Measurements from ENCODE around the gene RARRES1.

Gene RARRES1, protein sequence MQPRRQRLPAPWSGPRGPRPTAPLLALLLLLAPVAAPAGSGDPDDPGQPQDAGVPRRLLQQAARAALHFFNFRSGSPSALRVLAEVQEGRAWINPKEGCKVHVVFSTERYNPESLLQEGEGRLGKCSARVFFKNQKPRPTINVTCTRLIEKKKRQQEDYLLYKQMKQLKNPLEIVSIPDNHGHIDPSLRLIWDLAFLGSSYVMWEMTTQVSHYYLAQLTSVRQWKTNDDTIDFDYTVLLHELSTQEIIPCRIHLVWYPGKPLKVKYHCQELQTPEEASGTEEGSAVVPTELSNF

DNA sequence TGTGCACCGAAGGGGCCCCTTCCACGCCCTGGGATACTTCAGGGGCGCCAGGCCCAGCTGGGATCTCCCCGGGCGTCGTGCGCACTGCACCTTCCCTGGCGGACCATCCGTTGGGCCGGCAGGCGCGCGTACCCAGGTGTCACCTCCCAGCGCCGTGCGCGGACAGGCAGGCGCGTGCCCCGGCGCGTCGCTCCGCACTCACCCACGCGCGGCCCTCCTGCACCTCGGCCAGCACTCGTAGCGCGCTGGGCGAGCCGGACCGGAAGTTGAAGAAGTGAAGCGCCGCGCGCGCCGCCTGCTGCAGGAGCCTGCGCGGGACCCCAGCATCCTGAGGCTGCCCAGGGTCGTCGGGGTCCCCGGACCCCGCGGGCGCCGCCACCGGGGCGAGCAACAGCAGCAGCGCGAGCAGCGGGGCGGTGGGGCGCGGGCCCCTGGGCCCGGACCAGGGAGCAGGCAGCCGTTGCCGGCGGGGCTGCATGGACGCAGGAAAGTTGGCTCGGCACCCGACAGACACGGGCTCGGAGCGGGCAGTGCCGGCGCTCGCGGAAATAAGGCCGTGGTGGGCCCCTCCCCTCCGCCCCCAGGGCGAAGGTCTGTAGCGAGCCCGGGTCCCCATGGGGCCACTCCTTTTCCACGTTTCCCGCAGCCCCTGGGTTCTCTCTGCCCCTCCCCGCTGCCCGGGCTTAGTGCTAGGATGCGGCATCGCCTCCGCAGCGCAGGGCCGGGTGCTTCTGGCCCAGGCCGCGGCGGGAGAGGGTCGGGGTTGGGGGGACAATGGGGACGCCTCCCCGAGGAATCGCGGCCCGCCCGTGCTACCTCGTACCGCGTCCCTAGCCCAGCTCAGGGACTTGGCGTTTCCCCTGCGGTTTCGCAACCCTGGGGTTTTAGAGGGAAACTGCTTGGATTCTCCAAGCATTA is at the start of gene RARRES1:
Gene RARRES1 (minus strand): TSS at position 520 of the 918 bp plus-strand sequence. CDS start 42 bp downstream, at position 478.
- DNase-seq (ENCODE audit: low read depth): no peak

DNA sequence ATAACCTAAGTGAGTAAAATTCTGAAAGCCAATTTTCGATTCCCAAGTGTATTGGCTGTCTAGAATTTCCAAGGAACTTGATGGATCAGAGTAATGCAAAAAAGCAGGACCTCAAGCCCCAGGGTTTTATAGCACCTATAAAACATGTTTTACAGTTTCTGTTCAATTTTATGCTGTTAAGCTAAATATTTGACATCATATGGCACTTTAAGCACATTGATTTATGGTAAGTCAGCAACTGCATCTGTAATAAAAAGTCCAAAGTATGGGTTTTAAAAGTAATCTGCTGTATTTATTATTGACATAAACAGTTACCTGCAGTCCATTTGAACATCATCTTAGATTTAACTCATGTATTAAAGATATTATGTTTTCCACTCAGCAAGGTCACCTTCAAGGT is 49.6 kb upstream of the RARRES1 start:
- no peak for DNase-seq (ENCODE audit: low read depth)

DNA sequence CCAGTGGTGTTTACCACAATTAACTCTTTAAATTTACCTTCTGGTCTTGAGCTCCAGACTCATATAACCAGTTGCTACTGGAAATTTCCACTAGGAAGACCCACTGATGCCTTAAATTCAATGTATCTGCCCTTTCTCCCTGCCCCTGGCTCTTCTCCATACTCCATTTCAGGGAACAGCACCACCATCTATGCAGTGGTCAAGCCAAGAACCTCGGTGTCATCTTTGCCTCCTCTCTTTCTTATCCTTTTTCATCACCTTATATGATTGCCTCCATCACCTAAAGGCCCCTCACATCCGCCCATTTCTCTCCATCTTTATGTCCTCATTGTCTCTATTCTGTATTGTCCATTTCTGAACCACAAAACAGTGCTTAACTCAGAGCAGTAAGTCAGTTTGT is 48.9 kb upstream of the RARRES1 start:
- no peak for DNase-seq (ENCODE audit: low read depth)

DNA sequence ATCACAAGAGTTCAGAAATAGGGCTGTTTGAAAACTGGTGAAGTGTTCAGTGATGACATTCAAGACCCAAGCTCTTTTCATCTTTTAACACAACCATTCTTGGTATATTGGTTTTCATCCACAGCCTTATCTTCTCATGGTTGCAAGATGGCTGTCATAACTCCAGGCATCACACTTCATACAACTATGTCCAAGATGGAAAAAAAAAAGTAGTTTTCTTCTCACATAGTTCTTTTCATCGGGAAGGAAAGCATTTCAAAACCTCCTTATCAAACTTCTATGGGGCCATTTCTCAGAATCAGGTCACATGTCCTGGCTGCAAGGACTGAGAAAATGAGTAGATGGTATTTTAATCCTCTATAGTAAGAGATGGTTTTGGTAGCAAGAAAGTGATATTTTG is 48.5 kb upstream of the RARRES1 start:
- no peak for DNase-seq (ENCODE audit: low read depth)

DNA sequence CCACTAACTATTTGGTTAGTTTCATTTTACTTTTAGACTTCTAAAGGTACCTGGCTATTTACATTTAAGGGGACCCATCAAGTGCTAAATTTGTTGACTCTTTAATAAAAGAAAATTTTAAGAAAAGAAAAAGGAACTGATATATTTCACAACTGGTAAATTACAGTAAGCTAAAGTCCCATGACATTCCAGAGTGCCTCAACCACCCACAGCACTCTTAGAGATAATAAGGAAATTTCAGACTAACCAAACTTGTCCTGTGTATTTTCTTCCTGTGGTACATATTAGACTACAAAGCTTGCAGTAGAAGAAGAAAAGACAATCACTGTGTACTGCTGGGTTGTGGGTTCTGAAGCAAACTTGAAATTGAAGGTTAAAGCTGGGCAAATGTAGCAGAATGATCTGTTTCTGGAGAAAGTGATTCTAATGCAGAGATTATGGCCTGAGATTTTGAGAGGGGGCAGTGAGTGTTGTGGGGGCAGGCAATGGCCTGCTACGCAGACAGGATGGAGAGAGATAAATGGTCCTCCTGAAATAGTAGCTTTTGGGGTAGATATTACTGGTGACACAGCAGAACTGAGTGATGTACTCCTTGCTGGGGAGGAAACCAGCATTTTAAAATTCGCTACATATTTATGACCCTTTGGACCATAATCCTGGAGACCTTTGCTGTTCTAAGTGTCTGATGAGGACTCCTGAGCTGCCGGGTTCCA is 45.1 kb upstream of the RARRES1 start:
- DNase-seq (ENCODE audit: low read depth): no peak

DNA sequence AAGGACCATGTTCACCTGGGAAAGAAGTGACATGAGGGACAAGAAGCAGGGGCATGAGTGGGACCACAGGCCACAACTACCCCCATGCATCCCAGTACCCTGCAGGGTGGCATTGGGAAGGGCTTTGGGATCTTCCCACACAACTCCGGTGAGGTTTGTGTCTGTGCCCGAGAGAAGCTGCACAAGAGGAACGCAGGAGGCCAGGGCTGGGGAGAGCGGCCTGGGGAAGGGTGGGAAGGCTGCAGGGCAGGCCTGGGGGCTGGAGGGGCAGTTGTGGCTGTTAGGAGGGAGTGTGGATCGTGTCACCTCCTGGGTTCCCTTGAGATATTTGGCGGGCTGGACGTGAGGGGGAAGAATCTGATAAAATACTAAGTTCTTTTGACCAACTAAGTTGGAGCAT is 44.3 kb upstream of the RARRES1 start:
- no peak for DNase-seq (ENCODE audit: low read depth)

DNA sequence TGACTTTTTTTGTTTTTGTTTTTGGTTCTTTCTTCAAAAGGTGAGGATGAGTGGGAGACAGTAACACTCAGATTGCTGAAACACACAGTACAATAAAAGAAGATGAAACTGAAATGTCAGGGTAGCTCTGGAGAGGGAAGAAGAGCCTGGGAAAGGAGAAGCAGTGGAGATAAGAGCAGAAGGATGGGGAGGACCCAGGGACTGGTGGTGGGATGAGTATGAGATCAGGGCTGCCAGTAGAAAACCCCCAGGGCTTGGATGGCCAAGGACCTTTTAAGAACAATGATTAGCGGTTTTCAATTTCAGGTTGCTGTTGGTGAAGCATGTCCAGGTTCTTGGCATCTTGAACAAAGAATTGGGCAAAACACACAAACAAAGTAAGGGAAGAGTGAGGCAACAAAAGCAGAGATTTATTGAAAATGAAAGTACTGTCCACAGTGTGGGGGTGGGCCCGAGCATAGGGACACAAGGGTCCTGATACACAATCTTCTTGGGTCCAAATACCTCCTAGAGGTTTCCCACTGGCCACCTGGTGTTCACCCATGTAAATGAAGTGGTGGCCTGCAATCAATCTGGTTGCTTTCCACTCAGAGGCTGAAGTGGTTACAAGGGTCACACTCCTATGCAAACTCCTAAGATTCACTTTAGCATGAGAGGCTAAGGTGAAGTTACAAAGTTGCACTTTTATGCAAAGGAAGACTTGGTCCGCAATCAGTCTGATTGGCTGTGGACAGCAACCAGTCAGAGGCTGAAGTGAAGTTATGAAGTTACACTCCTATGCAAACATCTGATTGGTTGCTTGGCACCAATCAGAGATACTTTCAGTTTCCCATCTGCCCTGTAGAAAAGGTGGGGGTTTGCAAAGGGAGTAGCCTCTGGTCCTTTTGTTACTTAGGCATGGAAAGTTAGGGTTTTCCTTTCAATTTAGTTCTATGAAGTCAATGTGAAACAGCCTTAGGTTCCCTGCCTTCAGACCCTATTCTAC is 43.5 kb upstream of the RARRES1 start:
- no peak for DNase-seq (ENCODE audit: low read depth)

DNA sequence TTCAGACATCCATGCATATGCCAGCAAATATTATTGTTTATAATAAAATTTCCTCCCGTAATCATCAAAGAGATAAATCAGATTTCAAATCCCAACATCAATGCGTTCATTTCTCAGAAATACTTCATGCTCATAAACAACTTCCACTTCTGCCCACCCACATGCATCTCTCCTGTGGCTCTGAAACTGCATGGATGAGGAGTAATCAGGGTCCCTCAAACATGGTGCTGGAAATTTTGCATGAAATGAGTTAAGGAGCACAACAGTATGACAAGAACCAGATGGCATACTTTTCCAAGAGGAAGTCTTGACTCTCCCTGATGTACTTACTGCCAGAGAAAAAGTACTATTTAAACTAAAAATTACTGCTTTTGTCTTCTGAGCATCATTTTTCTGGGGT is 42.7 kb upstream of the RARRES1 start:
- no peak for DNase-seq (ENCODE audit: low read depth)

DNA sequence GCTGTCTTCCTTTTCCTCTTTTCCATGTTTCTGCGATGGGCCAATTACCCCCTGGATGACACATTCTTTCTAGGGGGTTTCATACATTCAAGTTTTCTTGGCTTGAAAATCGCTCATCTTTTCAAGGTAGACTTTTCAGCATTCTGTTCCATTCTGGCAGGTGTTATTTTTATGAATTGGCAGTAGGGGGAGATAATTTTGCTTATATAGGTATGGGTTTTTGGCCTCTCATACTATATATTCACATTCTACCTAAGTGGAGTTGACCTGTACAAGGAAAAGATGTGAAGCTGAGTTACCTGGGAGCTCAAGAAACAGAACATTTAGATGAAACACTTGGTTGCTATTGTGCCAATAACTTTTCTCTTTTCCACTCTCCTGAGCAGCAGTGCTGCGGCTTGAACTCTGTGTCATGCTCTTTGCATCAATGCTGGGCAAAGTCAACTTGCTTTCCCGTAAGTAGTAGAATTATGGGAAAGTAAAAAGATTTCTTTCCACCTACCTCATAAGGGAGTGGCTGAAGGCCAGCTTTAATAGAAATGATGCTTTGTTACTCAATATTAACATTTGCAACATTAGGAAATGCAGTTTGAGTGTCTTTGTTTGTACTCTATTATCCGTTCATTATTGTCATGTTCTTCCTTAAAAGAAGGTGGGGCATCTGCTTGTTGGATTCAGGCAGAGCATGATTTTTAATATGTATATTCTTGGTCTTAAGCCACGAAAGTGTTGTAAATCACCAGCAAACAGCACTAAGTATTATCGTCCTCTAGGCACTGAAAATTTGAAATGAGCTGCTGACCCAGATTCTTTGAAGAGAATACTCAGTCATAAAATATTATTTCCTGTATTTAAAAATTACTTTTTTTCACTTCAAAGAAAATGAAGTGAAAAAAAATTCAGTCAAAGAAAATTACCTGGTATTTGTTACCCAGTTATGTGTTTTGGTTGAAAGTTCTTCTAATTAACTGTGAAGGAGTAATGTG is 41.9 kb upstream of the RARRES1 start:
- DNase-seq (ENCODE audit: low read depth): no peak

DNA sequence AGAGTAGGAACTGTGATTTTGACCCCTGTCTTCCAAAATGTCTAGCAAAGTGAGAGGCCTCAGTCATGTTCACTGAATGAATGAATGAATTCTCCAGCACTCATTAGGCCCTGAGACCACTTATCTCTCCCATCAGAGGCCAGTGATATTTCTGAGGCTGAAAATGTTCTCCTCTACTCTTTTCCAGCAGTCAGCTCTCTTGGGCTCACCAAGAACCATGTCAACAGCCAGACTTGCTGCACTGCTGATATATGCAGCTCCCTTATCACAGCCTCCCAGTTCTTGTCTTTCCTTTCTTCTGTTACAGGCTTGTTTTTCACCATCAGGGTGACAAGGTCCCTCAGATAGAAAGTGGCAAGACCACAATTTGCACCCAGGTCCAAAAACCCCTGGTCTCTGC is 40.9 kb upstream of the RARRES1 start:
- DNase-seq (ENCODE audit: low read depth): no peak

DNA sequence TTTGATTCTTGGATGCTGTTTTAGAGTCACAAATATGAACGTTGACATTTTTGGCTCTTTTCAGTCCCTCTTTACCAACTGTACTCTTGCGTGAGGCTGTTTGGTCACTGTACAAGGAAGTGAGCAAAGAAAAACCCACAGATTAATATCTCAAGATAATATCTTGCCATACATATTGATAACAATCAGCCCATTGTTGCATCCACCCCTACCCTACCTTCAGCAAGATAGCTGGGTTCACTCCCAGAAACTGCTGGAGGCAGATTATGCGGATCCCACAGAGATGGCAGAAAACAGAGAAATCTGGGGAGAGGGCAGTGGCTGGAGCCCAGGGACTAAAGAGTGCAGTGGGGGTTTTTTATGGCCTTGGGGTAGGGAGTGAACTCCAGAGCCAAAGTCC is 39.7 kb upstream of the RARRES1 start:
- DNase-seq (ENCODE audit: low read depth): no peak

DNA sequence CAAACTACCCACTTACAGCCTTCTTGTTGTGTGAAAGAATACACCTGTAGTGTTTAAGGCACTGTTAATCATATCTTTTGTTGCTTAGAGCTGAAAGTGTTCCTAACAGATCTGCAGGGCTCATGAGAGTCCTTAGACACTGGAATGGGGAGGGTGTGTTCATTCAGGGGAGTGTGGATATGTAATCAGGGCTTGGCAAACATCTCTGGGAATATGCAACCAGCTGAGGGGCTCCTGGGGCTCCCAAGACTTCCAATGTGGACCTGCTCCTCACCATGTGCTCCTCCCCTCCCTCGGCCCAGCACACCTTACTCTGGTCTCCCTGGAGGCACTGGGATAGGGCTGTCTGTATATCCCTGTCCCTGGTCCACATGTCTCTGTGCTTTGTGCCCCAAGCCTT is 39.3 kb upstream of the RARRES1 start:
- no peak for DNase-seq (ENCODE audit: low read depth)

DNA sequence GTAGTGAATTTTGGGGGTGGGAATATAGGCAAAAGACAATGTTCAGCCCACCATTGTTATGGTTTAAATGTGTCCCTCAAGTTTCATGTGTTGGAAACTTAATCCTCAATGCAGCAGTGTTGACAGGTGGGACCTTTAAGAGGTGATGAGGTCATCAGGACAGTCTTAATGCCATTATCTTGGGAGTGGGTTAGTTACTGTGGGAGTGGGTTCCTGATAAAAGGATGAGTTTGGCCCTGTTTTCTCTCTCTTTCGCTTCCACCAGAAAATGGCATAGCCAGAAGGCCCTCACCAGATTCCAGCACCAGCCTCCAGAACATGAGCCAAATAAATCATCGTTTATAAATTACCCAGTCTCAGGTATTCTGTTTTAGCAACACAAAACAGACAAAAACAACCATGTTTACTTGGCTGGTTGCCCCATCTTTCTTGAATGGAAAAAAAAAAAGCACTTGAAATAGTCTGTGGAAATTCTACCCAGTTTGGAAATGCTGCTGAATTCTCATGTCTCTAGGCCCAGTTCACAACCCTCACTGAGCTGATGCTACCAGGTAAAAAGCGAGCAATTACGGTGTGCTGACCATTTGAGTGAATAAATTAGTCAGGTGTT is 38.6 kb upstream of the RARRES1 start:
- DNase-seq (ENCODE audit: low read depth): no peak

DNA sequence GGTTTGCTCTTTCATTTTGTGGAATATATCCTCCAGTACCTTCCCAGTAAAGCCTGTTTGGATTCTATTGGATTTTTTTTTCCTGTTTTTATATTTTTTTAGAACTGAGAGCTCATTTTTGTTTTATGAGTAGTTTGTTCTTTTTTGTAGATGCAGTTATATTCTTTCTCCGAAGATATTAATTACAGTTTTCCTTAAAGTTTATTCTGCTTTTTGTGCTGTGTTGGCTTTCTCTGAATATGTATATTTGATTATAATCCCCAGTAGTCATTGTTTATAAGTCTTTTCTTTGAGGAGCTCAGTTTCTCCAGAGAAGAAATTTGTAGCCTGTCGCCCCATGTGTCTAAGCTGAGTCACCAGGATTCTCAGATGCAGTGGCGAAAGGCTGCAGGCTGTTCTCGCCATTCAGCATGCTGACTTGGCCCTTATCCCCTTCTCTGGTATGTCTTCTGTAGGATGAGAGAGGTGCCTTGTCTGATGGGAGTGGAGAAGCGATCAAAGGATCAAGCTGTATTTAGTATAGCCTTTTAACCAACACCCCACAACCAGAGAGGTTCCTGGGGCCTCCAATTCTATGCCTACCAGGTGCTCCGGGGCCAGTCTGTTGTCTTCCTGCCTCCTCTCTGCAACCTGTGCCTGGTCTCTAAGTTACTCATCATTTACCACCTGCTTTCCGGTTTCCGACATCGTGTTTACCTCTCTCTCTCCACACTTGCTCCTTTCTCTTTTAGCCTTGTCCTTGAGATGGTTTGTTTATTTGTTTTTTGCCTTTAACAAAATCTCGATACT is 37.9 kb upstream of the RARRES1 start:
- no peak for DNase-seq (ENCODE audit: low read depth)

DNA sequence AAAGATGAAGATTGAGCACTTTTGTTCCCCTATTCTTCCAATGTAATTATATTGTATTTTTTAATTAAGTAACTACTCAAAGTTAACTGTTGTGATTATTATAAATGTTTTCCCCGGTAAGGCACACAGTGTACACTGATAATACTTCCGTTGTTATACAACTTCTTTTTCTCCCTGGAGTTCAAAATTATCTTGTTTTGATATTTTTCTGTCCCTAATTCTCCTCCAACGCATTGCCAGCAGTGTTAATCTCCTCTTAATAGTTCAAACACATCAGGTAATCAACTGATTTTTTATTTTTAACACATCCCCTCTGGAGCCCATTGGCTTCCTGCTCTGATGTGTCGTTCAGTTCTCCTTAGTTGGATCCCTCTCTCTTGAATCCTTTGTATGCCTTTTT is 37.3 kb upstream of the RARRES1 start:
- DNase-seq (ENCODE audit: low read depth): no peak

DNA sequence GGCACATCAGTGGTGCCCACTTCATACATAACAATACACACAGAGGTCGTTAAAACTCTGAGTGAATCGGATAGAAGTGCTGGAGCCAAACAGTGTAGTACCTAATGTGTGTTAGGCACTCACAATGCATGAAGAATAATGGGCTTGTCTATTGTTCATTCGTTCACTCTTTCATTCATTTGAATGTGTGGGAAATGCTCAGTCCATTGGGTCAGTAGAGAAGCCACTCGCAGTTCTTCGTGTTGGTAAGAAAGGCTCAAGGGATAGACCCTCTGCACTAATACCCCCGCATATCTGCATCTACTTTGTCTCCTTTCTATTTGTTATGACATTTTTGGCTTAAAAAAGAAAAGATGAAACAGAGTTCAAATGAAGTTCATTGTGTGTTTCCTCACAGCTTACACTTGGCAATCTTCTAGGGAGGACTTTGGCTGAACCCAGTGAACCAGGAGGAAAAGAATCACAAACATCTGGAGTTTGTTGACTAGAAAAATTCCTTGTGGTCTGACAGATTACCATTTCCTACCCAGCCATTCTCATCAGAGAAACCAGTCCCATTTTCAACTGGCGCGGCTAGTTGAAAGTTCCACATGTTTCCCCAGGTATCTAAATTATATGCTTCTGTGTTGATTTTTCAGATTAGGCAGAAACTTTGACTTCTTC is 36.8 kb upstream of the RARRES1 start:
- peak; percentile 90 for DNase-seq (ENCODE audit: low read depth)

DNA sequence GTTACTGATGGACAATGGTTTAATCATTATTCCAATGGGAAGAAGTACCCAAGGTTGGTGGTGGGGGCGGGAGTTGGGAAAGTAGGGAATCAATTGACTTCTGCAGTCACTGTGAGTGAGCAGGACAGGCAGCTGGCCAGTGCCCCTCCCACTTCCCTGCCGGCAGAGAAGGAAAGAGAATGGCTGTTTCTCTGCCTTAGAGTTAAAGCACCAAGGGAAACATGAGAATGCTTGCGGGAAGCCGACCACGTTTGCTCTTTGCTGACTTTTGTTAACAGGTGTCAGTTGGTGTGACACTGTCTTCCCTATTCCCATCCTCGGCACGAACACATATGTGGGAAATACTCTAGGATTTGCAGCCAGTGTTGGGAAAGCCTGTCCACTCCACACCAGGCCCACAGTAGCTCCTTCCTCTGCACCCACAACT is 36.1 kb upstream of the RARRES1 start:
- no peak for DNase-seq (ENCODE audit: low read depth)

DNA sequence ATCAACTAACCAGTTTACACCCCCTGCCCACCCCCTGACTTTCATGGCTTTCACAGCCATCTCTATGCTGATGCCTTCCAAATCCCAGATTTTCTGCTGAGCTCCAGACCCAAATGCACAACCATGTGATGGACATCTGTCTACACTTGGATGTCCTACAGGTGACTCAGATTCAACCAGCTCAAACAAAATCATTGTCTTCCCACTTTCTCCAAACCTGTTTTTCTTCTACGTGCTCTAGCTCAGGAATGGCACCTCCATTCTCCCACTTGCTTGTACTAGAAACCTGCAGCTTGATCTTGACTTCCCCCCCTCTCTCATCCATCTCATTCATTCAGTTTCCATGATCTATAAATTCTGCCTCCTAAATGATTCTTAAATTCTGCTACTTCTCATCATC is 34.1 kb upstream of the RARRES1 start:
- DNase-seq (ENCODE audit: low read depth): no peak

All from GM04503 (cell line).